ENCODE data around the gene SORCS2.

- TF ChIP-seq CTCF (IDR thresholded peaks at IDR 0.05) (no peak), POLR2A (IDR thresholded peaks at IDR 0.05) (no peak)
Measured at GRCh38 chr4:7286170-7286569, 93.8 kb downstream of the SORCS2 start.

Data from right lobe of liver (tissue), 4 donors.